Type B pancreatic cell (in vitro differentiated cells): ENCODE results near the gene PPP1CB. TPM values are rescaled to one million over a fixed set of nuclear protein-coding genes. Genes with fewer than 3 reads are reported as not detected.

Experiments
- DNase-seq: peaks from one replicate; pipeline ENCODE4 v3.0.0; 2021; ENCODE audit warnings: mixed read lengths; ENCODE audit not compliant: unreplicated experiment; ENCODE audit errors: extremely low spot score
- H3K27ac Mint-ChIP-seq: 2 replicates; pipeline ENCODE4 v1.8.0; 2021; ENCODE audit warnings: mild to moderate bottlenecking, mixed read lengths
- H3K27me3 Mint-ChIP-seq: 2 replicates; pipeline ENCODE4 v1.8.0; 2021; ENCODE audit warnings: mixed read lengths
- H3K36me3 Mint-ChIP-seq: 2 replicates; pipeline ENCODE4 v1.8.0; 2021; ENCODE audit warnings: mixed read lengths
- H3K4me1 Mint-ChIP-seq: one replicate; pipeline ENCODE4 v1.8.0; 2021; ENCODE audit warnings: mixed read lengths; ENCODE audit not compliant: unreplicated experiment
- H3K4me3 Mint-ChIP-seq: 2 replicates; pipeline ENCODE4 v1.8.0; 2021; ENCODE audit warnings: mild to moderate bottlenecking, mixed read lengths
- H3K9me3 Mint-ChIP-seq: 2 replicates; pipeline ENCODE4 v1.8.0; 2021; ENCODE audit warnings: mixed read lengths
- CTCF ChIP-seq: fragments of 200-600 bp; sonication (generic); conservative IDR thresholded peaks from 2 replicates; pipeline ENCODE4 v1.5.0; 2021; ENCODE audit warnings: antibody characterized with exemption, mild to moderate bottlenecking
- total RNA-seq: library from RNA; stranded (reverse); gene quantifications from 2 replicates; pipeline ENCODE4 v1.2.1, GENCODE V29; 2021; ENCODE audit warnings: low replicate concordance

The PPP1CB gene
- total RNA-seq, 1 donor from 2014 or later = 227 TPM

- TF ChIP-seq CTCF = peak; percentile 83
- no peak for DNase-seq
- no peaks in the 10 kb centered on the region for H3K9me3 Mint-ChIP-seq
- no peaks in the 10 kb centered on the region for H3K27me3 Mint-ChIP-seq
- H3K4me1 Mint-ChIP-seq = peaks cover 3% of the 10 kb centered on the region
- no peak overlapping the region for H3K4me3 Mint-ChIP-seq
- no peak overlapping the region for H3K27ac Mint-ChIP-seq
- no peaks in the 10 kb centered on the region for H3K36me3 Mint-ChIP-seq
These were observed 69.8 kb downstream of the PPP1CB start for GRCh38 chr2:28821295-28821958.

GRCh38 chr2:28822036-28822435 is 70.4 kb downstream of the PPP1CB start:
- Mint-ChIP-seq H3K4me3 (no peak overlapping the region), H3K27ac (no peak overlapping the region), H3K27me3 (no peaks in the 10 kb centered on the region), H3K4me1 (peaks cover 3% of the 10 kb centered on the region), H3K36me3 (no peaks in the 10 kb centered on the region), H3K9me3 (no peaks in the 10 kb centered on the region)
- no peak for DNase-seq
- TF ChIP-seq CTCF = no peak

GRCh38 chr2:28824207-28824606 is 72.6 kb downstream of the PPP1CB start:
- H3K4me1 Mint-ChIP-seq = peaks cover 3% of the 10 kb centered on the region
- no peak for TF ChIP-seq CTCF
- H3K9me3 Mint-ChIP-seq = no peaks in the 10 kb centered on the region

GRCh38 chr2:28824870-28825269 is 73.2 kb downstream of the PPP1CB start:
- H3K27me3 Mint-ChIP-seq = no peaks in the 10 kb centered on the region

More at GRCh38 chr2:28824207-28824606, 72.6 kb downstream of the PPP1CB start:
- no peak for DNase-seq
- no peak overlapping the region for H3K27ac Mint-ChIP-seq
- H3K4me3 Mint-ChIP-seq = no peak overlapping the region
- no peaks in the 10 kb centered on the region for H3K36me3 Mint-ChIP-seq
- H3K27me3 Mint-ChIP-seq = no peaks in the 10 kb centered on the region

DNA sequence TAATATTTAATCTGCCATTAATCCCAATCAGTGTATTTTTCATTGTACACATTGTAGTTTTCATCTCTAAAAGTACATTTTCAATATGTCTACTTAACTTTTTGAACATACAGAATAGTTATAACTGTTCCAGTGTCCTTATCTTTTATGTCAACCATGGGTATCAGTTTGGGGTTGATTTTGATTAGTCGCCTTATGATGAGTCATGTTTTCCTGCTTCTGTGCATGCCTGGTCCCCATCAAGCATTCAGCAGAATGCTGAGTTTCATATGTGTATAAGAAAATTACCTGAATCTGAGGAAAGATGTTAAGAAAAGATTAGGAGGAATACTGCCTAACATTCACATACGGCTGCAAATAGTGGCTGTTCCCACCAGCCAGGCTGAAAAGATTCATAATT is 76.8 kb downstream of the PPP1CB start:
- DNase-seq = no peak
- Mint-ChIP-seq H3K27me3 (no peaks in the 10 kb centered on the region), H3K4me3 (no peak overlapping the region), H3K4me1 (no peaks in the 10 kb centered on the region), H3K9me3 (no peaks in the 10 kb centered on the region), H3K27ac (no peak overlapping the region), H3K36me3 (no peaks in the 10 kb centered on the region)
- TF ChIP-seq CTCF = no peak

More at GRCh38 chr2:28824870-28825269, 73.2 kb downstream of the PPP1CB start:
- no peak for TF ChIP-seq CTCF
- Mint-ChIP-seq H3K9me3 (no peaks in the 10 kb centered on the region), H3K4me3 (no peak overlapping the region), H3K36me3 (no peaks in the 10 kb centered on the region), H3K4me1 (peaks cover 3% of the 10 kb centered on the region), H3K27ac (no peak overlapping the region)
- DNase-seq = no peak
